ENCODE measurements around the gene TC2N. TPM values are rescaled to one million over a fixed set of nuclear protein-coding genes. Genes with fewer than 3 reads are reported as not detected.

Gene TC2N
- total RNA-seq = 0.97 and 1.3 TPM in 2 replicates

GRCh38 chr14:91867316-91867988 is at the start of gene TC2N:
TC2N (minus strand) TSS chr14:91867536; CDS start chr14:91813769, 53,767 bp downstream.
- no peak for TF ChIP-seq CTCF (IDR thresholded peaks at IDR 0.05; ENCODE audit: insufficient read depth, low read depth, low read length)
- DNase-seq (ENCODE audit: low read depth) = no peak
- H3K4me3 ChIP-seq (ENCODE audit: low read depth, low read length) = no peak within 1 kb of the TSS

DNA sequence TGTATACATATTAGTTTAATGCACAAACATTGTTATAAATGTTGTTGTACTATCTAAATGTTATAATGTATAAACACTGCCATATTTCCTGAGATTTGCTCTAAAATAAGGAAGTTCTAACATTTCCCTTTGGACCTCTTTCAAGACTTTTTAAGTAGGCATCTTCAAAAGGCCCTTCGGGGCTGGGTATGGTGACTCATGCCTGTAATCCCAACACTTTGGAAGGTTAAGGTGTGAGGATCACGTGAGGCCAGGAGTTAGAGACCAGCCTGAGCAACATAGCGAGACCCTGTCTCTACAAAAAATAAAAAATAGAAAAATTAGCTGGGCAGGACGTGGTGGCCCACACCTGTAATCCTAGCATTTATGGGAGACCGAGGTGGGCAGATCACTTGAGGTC is 44.7 kb upstream of the TC2N start:
- DNase-seq (ENCODE audit: low read depth) = no peak
- H3K4me3 ChIP-seq (ENCODE audit: low read depth, low read length) = no peak overlapping the region
- no peak for TF ChIP-seq CTCF (IDR thresholded peaks at IDR 0.05; ENCODE audit: insufficient read depth, low read depth, low read length)

DNA sequence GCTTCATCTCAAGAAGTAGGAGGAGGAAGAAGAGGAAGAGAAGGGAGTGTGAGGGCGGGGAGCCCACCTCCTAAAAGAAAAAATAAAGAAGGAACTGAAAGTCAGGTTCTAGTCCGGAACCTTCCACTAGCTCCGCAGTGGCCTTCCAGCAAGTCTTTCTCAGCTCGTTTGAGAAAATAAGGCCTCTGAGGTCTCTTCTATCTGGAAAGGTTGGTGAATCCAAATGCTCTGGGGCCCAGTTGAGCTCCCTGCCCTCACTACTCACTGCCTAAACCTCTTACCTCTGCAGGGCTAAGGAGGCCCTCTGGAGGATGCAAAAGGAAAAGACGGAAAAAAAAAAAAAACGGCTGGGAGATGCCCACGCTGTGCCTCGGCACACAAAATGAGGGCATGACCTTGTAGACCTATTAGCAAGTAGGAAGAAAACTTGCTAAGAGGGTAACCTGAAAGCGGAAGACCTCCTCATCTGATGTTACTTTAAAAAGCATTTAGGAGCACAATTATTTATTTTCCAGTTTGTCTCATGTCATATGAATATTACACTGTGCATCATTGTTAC is 44.2 kb upstream of the TC2N start:
- TF ChIP-seq CTCF (IDR thresholded peaks at IDR 0.05; ENCODE audit: insufficient read depth, low read depth, low read length) = peak; percentile 59
- peak; percentile 42 for DNase-seq (ENCODE audit: low read depth)
- no peak overlapping the region for H3K4me3 ChIP-seq (ENCODE audit: low read depth, low read length)

DNA sequence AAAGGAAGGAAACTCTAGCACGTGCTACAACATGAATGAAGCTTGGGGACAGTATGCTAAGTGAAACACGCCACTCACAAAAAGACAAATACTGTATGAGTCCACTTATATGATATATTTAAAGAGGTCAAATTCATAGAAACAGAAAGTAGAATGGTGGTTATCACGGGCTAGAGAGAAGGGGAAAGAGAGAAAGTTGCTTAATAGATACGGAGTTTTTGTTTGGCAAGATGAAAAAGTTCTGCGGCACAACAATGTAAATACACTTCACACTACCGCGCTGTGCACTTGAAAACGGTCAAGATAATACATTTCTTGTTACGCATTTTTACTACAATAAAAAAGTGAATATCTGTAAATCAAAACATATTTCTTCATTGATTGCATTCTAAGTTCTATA is 42.9 kb upstream of the TC2N start:
- DNase-seq (ENCODE audit: low read depth) = no peak
- H3K4me3 ChIP-seq (ENCODE audit: low read depth, low read length) = no peak overlapping the region
- no peak for TF ChIP-seq CTCF (IDR thresholded peaks at IDR 0.05; ENCODE audit: insufficient read depth, low read depth, low read length)

DNA sequence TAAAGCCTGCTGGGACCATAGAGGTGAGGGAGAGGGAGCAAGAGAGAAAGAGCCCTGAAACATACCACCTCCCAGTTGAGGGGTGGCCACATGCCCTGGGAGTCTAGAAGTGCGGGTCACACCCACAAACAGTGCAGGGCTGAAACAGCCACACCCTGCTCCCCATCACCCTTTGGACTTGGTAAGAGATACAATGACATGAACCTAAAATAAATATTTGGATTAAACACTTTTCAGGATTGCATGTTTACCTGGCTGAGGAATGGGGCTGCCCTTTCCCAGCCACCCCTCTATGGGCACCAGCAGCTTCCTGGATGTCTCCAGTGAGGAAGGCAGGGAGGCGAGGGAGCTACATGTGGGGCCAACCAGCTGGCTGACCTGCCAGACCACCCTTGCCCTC is 39.0 kb upstream of the TC2N start:
- no peak for DNase-seq (ENCODE audit: low read depth)
- TF ChIP-seq CTCF (IDR thresholded peaks at IDR 0.05; ENCODE audit: insufficient read depth, low read depth, low read length) = no peak
- H3K4me3 ChIP-seq (ENCODE audit: low read depth, low read length) = no peak overlapping the region

DNA sequence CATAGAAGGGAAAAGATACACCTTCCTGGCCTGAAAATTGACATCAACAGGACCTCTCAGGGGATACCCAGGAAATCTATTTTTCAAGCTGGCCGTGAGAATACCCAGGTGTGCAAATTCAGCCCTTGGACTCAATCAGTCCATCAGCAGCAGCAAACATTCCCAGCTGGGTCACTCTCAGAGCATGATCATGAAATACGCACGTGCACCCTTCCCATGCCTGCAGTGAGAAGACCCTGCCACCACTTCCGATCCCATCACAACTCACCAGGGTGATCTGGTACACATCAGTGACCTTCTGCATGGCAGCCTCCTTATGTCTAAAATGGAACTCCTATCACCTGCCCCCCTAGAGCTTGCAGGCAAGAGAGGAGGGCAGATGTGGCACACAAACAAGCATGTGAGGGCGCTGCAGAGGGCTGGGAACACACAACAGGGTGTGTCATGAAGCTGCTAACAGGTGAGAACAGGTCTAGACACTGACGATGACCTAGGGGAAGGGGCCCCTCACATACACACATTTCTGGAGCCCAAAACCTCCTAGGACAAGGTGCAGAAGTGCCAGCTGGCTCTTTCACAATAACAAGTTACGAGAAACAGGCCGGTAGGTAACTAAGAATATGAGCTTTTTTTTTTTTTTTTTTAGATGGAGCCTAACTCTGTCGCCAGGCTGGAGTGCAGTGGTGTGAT is 37.8 kb upstream of the TC2N start:
- no peak for DNase-seq (ENCODE audit: low read depth)
- no peak overlapping the region for H3K4me3 ChIP-seq (ENCODE audit: low read depth, low read length)
- TF ChIP-seq CTCF (IDR thresholded peaks at IDR 0.05; ENCODE audit: insufficient read depth, low read depth, low read length) = no peak

Measured in fibroblast of villous mesenchyme (primary cell).